GM12878 (cell line): ENCODE results near the gene TMEM238L. TPM values are rescaled to one million over a fixed set of nuclear protein-coding genes. Genes with fewer than 3 reads are reported as not detected.

ENCODE experiments used
- ATAC-seq: fragments of 200-7000 bp; cut with Tn5 transposase; 3 replicates; pipeline ENCODE4 v1.9.1; 2020; ENCODE audit warnings: mild to moderate bottlenecking, moderate library complexity
- BruUV-seq: library from RNA; stranded (reverse); fragments of 400-500 nt; replicated peaks from 2 replicates; lab custom pipeline; 2021; lab: Mats Ljungman, UMichigan
- CTCF ChIA-PET: fragments of 300-600 bp; sonication (Branson Sonifier 250); formaldehyde crosslinking; extraction: SDS; loops from one replicate; lab custom pipeline; 2021; ENCODE audit warnings: inconsistent platforms; lab: Yijun Ruan, JAX
- POLR2A ChIA-PET: fragments of 350-600 bp; formaldehyde crosslinking; extraction: SDS; loops from one replicate; lab custom pipeline; 2021; ENCODE audit warnings: inconsistent platforms; lab: Charles Lee
- RAD21 ChIA-PET: fragments of 300-600 bp; sonication (Branson Sonifier 250); formaldehyde crosslinking; loops from one replicate; lab custom pipeline; 2023; ENCODE audit warnings: antibody characterized with exemption; ENCODE audit not compliant: unreplicated experiment; lab: Charles Lee
- SMC1A ChIA-PET: fragments of 300-600 bp; sonication (Branson Sonifier 250); formaldehyde crosslinking; loops from one replicate; lab custom pipeline; 2023; ENCODE audit not compliant: unreplicated experiment, uncharacterized antibody; lab: Charles Lee
- DNase-seq: peaks from one replicate; pipeline ENCODE4 v3.0.0-alpha.2; 2011; ENCODE audit warnings: low read depth, low spot score
- FAIRE-seq: peaks from 3 replicates; lab custom pipeline; 2011; peaks lifted over from hg19 to GRCh38; lab: Jason Lieb, UNC
- H2AFZ ChIP-seq: 2 replicates; pipeline ENCODE4 v1.6.0; 2011; ENCODE audit warnings: low read depth, low read length, control low read depth; ENCODE audit not compliant: control insufficient read depth
- H3K27ac ChIP-seq: 2 replicates; pipeline ENCODE4 v1.5.1; 2011; ENCODE audit warnings: control low read depth; ENCODE audit not compliant: control insufficient read depth, insufficient read depth
- H3K27me3 ChIP-seq, 2 experiments: replicated peaks in 1 of 2; 2 replicates each; pipeline versions ENCODE4 v1.6.0 to v1.6.1; 2011; ENCODE audit warnings: low read length in 1 of 2; ENCODE audit not compliant: control insufficient read depth in 2 of 2, insufficient read depth in 2 of 2
- H3K36me3 ChIP-seq, 2 experiments: 2 replicates each; pipeline ENCODE4 v1.5.1; 2011; ENCODE audit warnings: low read length in 1 of 2; ENCODE audit not compliant: control insufficient read depth in 2 of 2, insufficient read depth in 2 of 2
- H3K4me1 ChIP-seq: 2 replicates; pipeline ENCODE4 v1.6.1; 2011; ENCODE audit warnings: mild to moderate bottlenecking, low read length, moderate library complexity, mixed read lengths; ENCODE audit not compliant: control insufficient read depth, insufficient read depth
- H3K4me2 ChIP-seq: 2 replicates; pipeline ENCODE4 v1.6.0; 2011; ENCODE audit warnings: control low read depth; ENCODE audit not compliant: control insufficient read depth, insufficient read depth
- H3K4me3 ChIP-seq: fragments of 200-600 bp; sonication (generic); 2 replicates; pipeline ENCODE4 v1.5.1; 2016
- H3K79me2 ChIP-seq: 2 replicates; pipeline ENCODE4 v1.6.0; 2011; ENCODE audit warnings: low read length; ENCODE audit not compliant: control insufficient read depth, insufficient read depth
- H3K9ac ChIP-seq: 2 replicates; pipeline ENCODE4 v1.8.0; 2011; ENCODE audit warnings: low read length, control low read depth, mixed read lengths; ENCODE audit not compliant: control insufficient read depth, insufficient read depth
- H3K9me3 ChIP-seq: replicated peaks from 3 replicates; pipeline ENCODE4 v1.5.1; 2011; ENCODE audit warnings: mild to moderate bottlenecking, low read length; ENCODE audit not compliant: control insufficient read depth, insufficient read depth
- H4K20me1 ChIP-seq: 2 replicates; pipeline ENCODE4 v1.6.0; 2011; ENCODE audit not compliant: control insufficient read depth, insufficient read depth
- CHD1 ChIP-seq: IDR thresholded peaks from 2 replicates; pipeline ENCODE4 v1.6.1; 2012; ENCODE audit warnings: low read depth, low read length, improper control_type of control experiment
- CHD4 ChIP-seq: fragments of 200-600 bp; sonication (generic); IDR thresholded peaks from 2 replicates; pipeline ENCODE4 v1.6.1; 2016; ENCODE audit warnings: mild to moderate bottlenecking
- FOXK2 ChIP-seq: fragments of 450-650 bp; IDR thresholded peaks from 2 replicates; pipeline ENCODE4 v1.6.1; 2017; ENCODE audit warnings: mild to moderate bottlenecking, moderate library complexity
- MYB ChIP-seq: fragments of 150-350 bp; IDR thresholded peaks from 2 replicates; pipeline ENCODE4 v1.6.1; 2014; ENCODE audit warnings: mild to moderate bottlenecking, low read depth, low read length, borderline replicate concordance
- SIN3A ChIP-seq: IDR thresholded peaks from 2 replicates; pipeline ENCODE4 v1.6.1; 2012; ENCODE audit warnings: low read depth, low read length, improper control_type of control experiment
- SIX5 ChIP-seq: IDR thresholded peaks from 2 replicates; pipeline ENCODE4 v1.6.1; 2011; ENCODE audit warnings: mild to moderate bottlenecking, low read depth, low read length, moderate library complexity; ENCODE audit not compliant: severe bottlenecking
- SPI1 ChIP-seq: IDR thresholded peaks from 2 replicates; pipeline ENCODE4 v1.6.1; 2011; ENCODE audit warnings: low read depth, mild to moderate bottlenecking, low read length, moderate library complexity, borderline replicate concordance; ENCODE audit not compliant: insufficient read depth
- WRNIP1 ChIP-seq: IDR thresholded peaks from 2 replicates; pipeline ENCODE4 v1.6.1; 2011; ENCODE audit warnings: low read depth, low read length, improper control_type of control experiment, borderline replicate concordance
- ZNF622 ChIP-seq: fragments of 450-650 bp; IDR thresholded peaks from 2 replicates; pipeline ENCODE4 v1.6.1; 2017; ENCODE audit warnings: mild to moderate bottlenecking, inconsistent platforms
- WGBS: methylation state at CpG from one replicate; pipeline ENCODE4 v1.1.6; 2016; ENCODE audit warnings: low lambda C conversion rate; ENCODE audit not compliant: insufficient replicate concordance, insufficient coverage; ENCODE audit errors: missing lambda C conversion rate; 5-methylcytosine and 5-hydroxymethylcytosine counted together
- in situ Hi-C: fragments of 300-500 bp; cut with MboI; formaldehyde crosslinking; loops from 9 replicates; pipeline ENCODE4 v1.14.3; 2018; ENCODE audit warnings: mixed read lengths
- intact Hi-C: fragments of 100-400 bp; cut with micrococcal nuclease; formaldehyde crosslinking; loops from one replicate; pipeline ENCODE4 v1.14.2; 2022; ENCODE audit not compliant: unreplicated experiment
- polyA plus RNA-seq, 11 experiments: library from polyadenylated mRNA; depleted of rRNA in 4 of 11; unstranded in 6 of 11; stranded (reverse) in 5 of 11; fragments of >200 nt; fragmentation: Nextera tagmentation in 4 of 11; fragmentation: Illumina TruSeq in 1 of 11; extraction: Ambion mirVana in 4 of 11; extraction: Trizol in 1 of 11; gene quantifications; 1 replicate in 1 of 11; 2 replicates in 10 of 11; pipeline versions ENCODE4 v1.2.1 to v1.2.3, GENCODE V29; 2011 to 2016; ENCODE audit warnings: inconsistent platforms in 2 of 11, missing spikeins in 2 of 11, low read depth in 1 of 11
- total RNA-seq, 4 experiments: library from RNA; depleted of rRNA in 3 of 4; stranded (reverse); fragments of >200 nt in 3 of 4; fragmentation: Illumina TruSeq in 1 of 4; extraction: Trizol in 1 of 4; gene quantifications; 2 replicates each; pipeline versions ENCODE4 v1.2.1 to v1.2.3, GENCODE V29; 2013 to 2021
- TF ChIP-seq, protein P1 (sequence below): fragments of 450-650 bp; IDR thresholded peaks from 2 replicates; pipeline ENCODE4 v1.6.1; 2017; ENCODE audit warnings: mild to moderate bottlenecking
- TF ChIP-seq, protein P2 (sequence below): fragments of 450-650 bp; IDR thresholded peaks from 2 replicates; pipeline ENCODE4 v1.6.1; 2017; ENCODE audit warnings: antibody characterized with exemption, mild to moderate bottlenecking, moderate library complexity

TMEM238L gene
- total and polyA plus RNA-seq, 10 of the 15 experiments (the other 5 are each of a cell fraction or from before 2014, with no cell fraction given), result not detected

DNA sequence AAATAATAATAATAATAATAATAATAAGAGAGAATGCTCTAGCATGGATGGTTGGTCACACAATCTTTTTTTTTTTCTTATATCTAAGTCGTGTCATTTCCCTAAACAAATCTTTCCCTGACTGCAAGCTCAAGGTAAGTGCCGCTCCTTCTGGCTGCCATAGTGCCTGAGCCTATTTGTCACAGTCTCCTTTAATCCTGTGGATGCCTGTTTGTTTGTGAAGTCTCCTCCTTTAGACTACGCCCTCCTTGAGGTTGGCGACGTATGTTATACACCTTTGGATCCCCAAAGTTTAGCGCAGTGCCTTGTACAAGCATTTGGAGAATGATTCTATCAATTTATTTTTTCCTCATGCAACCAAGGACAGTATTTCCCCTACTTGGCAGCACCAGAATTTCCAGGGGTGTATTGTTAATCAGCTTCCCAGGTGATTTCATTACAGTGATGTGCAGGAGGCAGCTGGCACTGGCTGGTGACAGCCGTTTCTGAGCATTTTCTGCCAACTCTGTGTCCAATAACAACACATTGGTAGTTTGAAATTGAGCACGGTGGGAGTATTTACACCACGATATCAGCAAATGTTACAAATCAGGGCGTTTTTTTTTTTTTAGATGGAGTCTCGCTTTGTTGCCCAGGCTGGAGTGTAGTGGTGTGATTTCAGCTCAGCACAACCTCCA is 26.6 kb downstream of the TMEM238L start (continued):
- no peak for TF ChIP-seq WRNIP1

DNA sequence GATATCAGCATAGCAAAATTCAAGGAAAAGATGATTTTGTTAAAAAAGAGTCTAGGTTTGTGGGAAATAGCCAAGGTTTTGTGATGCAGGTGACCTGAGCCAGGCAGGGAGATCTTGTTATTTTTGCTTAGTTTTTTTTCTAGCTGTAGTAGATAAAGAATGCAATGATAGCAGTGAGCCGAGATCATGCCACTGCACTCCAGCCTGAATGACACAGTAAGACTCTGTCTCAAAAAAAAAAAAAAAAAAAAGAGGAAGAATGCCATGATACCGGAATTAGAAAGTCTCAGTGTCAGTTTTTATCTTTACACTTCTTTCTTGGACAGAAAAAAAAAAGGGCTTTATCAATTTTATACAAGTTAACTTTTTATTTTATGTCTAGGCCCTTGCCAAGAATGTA is 27.5 kb downstream of the TMEM238L start:
- CTCF ChIA-PET, result interaction anchor here (0.7 kb wide), 1 partner anchor 11 kb away, joined by 3 read pairs; no protein-coding TSS in a partner anchor
- SMC1A ChIA-PET, result no interaction called here
- Histone ChIP-seq H3K27me3 (no peaks in the 10 kb centered on the region), H3K9ac (no peak overlapping the region), H3K27ac (no peak overlapping the region), H2AFZ (no peak overlapping the region), H3K4me2 (no peak overlapping the region), H3K36me3 (no peaks in the 10 kb centered on the region), H3K9me3 (peaks cover 4% of the 10 kb centered on the region; the same call in 2 of the 3 replicates), H3K4me3 (no peak overlapping the region), H4K20me1 (no peaks in the 10 kb centered on the region), H3K79me2 (no peaks in the 10 kb centered on the region), H3K4me1 (no peaks in the 10 kb centered on the region)
- DNase-seq (no peak), ATAC-seq (no peak), FAIRE-seq (no peak)
- RAD21 ChIA-PET, result no interaction called here
- intact Hi-C loops (no loop called here), in situ Hi-C loops (no loop called here)
- TF ChIP-seq, protein P1, sequence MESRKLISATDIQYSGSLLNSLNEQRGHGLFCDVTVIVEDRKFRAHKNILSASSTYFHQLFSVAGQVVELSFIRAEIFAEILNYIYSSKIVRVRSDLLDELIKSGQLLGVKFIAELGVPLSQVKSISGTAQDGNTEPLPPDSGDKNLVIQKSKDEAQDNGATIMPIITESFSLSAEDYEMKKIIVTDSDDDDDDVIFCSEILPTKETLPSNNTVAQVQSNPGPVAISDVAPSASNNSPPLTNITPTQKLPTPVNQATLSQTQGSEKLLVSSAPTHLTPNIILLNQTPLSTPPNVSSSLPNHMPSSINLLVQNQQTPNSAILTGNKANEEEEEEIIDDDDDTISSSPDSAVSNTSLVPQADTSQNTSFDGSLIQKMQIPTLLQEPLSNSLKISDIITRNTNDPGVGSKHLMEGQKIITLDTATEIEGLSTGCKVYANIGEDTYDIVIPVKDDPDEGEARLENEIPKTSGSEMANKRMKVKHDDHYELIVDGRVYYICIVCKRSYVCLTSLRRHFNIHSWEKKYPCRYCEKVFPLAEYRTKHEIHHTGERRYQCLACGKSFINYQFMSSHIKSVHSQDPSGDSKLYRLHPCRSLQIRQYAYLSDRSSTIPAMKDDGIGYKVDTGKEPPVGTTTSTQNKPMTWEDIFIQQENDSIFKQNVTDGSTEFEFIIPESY, result no peak
- TF ChIP-seq SPI1, result no peak
- no peak for TF ChIP-seq CHD4
- TF ChIP-seq SIX5, result no peak
- no peak for TF ChIP-seq FOXK2
- TF ChIP-seq CHD1, result no peak
- TF ChIP-seq, protein P2, sequence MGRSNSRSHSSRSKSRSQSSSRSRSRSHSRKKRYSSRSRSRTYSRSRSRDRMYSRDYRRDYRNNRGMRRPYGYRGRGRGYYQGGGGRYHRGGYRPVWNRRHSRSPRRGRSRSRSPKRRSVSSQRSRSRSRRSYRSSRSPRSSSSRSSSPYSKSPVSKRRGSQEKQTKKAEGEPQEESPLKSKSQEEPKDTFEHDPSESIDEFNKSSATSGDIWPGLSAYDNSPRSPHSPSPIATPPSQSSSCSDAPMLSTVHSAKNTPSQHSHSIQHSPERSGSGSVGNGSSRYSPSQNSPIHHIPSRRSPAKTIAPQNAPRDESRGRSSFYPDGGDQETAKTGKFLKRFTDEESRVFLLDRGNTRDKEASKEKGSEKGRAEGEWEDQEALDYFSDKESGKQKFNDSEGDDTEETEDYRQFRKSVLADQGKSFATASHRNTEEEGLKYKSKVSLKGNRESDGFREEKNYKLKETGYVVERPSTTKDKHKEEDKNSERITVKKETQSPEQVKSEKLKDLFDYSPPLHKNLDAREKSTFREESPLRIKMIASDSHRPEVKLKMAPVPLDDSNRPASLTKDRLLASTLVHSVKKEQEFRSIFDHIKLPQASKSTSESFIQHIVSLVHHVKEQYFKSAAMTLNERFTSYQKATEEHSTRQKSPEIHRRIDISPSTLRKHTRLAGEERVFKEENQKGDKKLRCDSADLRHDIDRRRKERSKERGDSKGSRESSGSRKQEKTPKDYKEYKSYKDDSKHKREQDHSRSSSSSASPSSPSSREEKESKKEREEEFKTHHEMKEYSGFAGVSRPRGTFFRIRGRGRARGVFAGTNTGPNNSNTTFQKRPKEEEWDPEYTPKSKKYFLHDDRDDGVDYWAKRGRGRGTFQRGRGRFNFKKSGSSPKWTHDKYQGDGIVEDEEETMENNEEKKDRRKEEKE, result no peak
- no peak for TF ChIP-seq MYB
- TF ChIP-seq ZNF622, result no peak
- TF ChIP-seq SIN3A, result no peak
- POLR2A ChIA-PET, result interaction anchor here (0.6 kb wide), 1 partner anchor 53 kb away, joined by 6 read pairs; no protein-coding TSS in a partner anchor
- BruUV-seq, result no TSS peak
- WGBS, result 0% methylated on average over 2 of the region's 2 CpGs
